ENCODE results near the gene ZNF14. TPM values are rescaled to one million over a fixed set of nuclear protein-coding genes. Genes with fewer than 3 reads are reported as not detected.

The ZNF14 gene
- total RNA-seq, 4 donors from 2014 or later, result 0.97 to 2.1 (median 1.7) TPM

DNA sequence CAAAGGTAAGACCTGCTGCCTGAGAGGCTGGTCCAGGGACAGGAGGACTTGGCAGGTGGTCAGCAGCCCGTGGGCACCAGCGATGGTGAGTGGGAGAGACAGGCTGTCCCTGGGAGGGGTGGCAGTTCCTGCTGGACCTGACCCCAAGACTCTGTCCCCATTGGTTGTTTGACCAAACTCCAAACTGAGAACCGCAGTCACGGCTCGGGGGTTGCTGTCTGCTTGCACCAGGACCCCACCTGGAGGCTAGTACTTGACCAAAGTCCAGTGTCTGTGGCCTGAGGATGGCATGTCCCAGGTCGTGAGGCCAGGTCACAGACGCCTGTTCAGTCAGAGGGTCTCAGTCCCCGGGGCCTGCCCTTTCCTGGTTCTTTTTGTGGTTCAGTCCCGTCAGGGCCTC is 9.9 kb upstream of the ZNF14 start:
- intact Hi-C loops (cut with DNase I; ENCODE audit: low total_unique reads), result no loop called here
- no peak for DNase-seq
- H3K27me3 ChIP-seq, result no peaks in the 10 kb centered on the region
- in situ Hi-C loops (cut with MboI; ENCODE audit: low sequenced_read_pairs in 4 of 4), result no loop called here
- no peak for ATAC-seq
- TF ChIP-seq POLR2A (IDR thresholded peaks at IDR 0.05), result no peak
- TF ChIP-seq, protein P1, sequence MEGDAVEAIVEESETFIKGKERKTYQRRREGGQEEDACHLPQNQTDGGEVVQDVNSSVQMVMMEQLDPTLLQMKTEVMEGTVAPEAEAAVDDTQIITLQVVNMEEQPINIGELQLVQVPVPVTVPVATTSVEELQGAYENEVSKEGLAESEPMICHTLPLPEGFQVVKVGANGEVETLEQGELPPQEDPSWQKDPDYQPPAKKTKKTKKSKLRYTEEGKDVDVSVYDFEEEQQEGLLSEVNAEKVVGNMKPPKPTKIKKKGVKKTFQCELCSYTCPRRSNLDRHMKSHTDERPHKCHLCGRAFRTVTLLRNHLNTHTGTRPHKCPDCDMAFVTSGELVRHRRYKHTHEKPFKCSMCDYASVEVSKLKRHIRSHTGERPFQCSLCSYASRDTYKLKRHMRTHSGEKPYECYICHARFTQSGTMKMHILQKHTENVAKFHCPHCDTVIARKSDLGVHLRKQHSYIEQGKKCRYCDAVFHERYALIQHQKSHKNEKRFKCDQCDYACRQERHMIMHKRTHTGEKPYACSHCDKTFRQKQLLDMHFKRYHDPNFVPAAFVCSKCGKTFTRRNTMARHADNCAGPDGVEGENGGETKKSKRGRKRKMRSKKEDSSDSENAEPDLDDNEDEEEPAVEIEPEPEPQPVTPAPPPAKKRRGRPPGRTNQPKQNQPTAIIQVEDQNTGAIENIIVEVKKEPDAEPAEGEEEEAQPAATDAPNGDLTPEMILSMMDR (IDR thresholded peaks at IDR 0.05 in 4 of 5, conservative IDR thresholded peaks at IDR 0.05 in 1 of 5), result no peak
- no peaks in the 10 kb centered on the region for H3K36me3 ChIP-seq
- no peaks in the 10 kb centered on the region for H3K4me1 ChIP-seq
- no peak overlapping the region for H3K27ac ChIP-seq
- H3K4me3 ChIP-seq, result no peak overlapping the region
- no peaks in the 10 kb centered on the region for H3K9me3 ChIP-seq

DNA sequence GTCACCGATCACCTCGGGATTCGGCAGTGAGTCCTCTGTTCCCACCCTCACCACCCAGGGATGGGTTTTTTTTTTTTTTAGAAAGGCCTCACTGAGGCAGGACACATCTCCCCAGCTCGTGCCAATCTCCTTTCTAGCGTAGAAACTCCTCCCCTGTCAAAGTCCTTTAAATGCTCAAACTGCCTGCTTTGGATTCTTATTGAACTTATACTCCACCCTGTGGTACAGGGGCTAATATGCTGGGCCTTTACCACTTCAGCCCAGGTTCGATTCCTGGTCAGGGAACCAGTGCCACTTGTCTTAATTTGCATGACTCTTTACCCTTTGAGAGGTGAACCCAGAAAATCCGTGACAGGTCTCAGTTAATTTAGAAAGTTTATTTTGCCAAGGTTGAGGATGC is 8.3 kb upstream of the ZNF14 start:
- no peaks in the 10 kb centered on the region for H3K4me1 ChIP-seq
- intact Hi-C loops (cut with DNase I; ENCODE audit: low total_unique reads), result no loop called here

DNA sequence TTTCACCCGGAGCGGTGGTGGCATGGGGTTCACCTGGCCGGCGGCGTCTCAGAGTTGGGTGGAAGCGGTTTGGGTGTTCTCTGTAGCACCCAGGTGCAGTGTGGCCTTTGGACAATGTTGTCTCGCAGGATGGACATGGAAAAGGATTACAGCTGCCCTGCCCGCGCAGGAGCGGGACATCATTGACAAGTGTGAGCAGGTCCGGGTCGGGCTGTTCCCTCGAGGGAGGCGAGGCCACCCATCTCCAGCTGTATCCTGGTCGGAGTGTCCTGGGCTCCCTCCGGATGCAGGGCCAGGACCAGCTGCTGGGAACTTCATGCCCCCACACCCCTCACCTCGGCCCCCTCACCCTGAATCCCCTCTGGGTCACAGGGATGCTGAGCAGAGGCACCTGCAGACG is 7.8 kb upstream of the ZNF14 start:
- H3K36me3 ChIP-seq, result no peaks in the 10 kb centered on the region
- H3K9me3 ChIP-seq, result no peaks in the 10 kb centered on the region
- H3K27ac ChIP-seq, result no peak overlapping the region
- H3K27me3 ChIP-seq, result no peaks in the 10 kb centered on the region
- DNase-seq (no peak), ATAC-seq (no peak)
- no peak for TF ChIP-seq POLR2A (IDR thresholded peaks at IDR 0.05)
- TF ChIP-seq, protein P1 (IDR thresholded peaks at IDR 0.05 in 4 of 5, conservative IDR thresholded peaks at IDR 0.05 in 1 of 5), result no peak
- in situ Hi-C loops (cut with MboI; ENCODE audit: low sequenced_read_pairs in 4 of 4) (no loop called here), intact Hi-C loops (cut with DNase I; ENCODE audit: low total_unique reads) (no loop called here)
- H3K4me1 ChIP-seq, result no peaks in the 10 kb centered on the region
- no peak overlapping the region for H3K4me3 ChIP-seq

More for the DNA sequence above, 8.3 kb upstream of the ZNF14 start:
- no peaks in the 10 kb centered on the region for H3K36me3 ChIP-seq
- in situ Hi-C loops (cut with MboI; ENCODE audit: low sequenced_read_pairs in 4 of 4), result no loop called here
- TF ChIP-seq, protein P1 (IDR thresholded peaks at IDR 0.05 in 4 of 5, conservative IDR thresholded peaks at IDR 0.05 in 1 of 5), result no peak
- TF ChIP-seq POLR2A (IDR thresholded peaks at IDR 0.05), result no peak
- DNase-seq (no peak), ATAC-seq (no peak)
- no peaks in the 10 kb centered on the region for H3K27me3 ChIP-seq
- H3K4me3 ChIP-seq, result no peak overlapping the region
- no peaks in the 10 kb centered on the region for H3K9me3 ChIP-seq
- no peak overlapping the region for H3K27ac ChIP-seq

DNA sequence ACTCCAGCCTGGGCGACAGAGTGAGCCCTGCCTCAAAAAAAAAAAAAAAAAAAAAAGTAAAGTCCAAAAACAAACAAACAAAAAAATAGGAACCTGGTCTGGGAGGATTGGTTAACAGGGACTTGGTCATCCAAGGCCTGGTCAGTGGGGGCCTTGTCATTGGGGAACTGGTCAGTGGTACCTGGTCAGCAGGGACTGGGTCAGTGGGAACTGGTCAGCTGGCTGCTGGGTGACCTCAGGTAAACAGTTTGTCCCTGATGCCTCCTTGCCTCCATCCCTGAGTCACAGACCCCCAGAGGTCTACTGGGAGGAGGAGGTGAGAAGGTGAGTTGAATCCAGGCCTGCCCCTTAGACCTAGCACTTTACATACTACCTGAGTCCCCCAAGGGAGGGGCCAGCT is 5.7 kb upstream of the ZNF14 start:
- intact Hi-C loops (cut with DNase I; ENCODE audit: low total_unique reads) (no loop called here), in situ Hi-C loops (cut with MboI; ENCODE audit: low sequenced_read_pairs in 4 of 4) (no loop called here)
- no peaks in the 10 kb centered on the region for H3K9me3 ChIP-seq
- H3K27me3 ChIP-seq, result no peaks in the 10 kb centered on the region
- DNase-seq (no peak), ATAC-seq (no peak)
- no peaks in the 10 kb centered on the region for H3K4me1 ChIP-seq
- H3K4me3 ChIP-seq, result no peak overlapping the region
- H3K36me3 ChIP-seq, result no peaks in the 10 kb centered on the region
- TF ChIP-seq, protein P1 (IDR thresholded peaks at IDR 0.05 in 4 of 5, conservative IDR thresholded peaks at IDR 0.05 in 1 of 5), result no peak
- no peak for TF ChIP-seq POLR2A (IDR thresholded peaks at IDR 0.05)
- no peak overlapping the region for H3K27ac ChIP-seq

Data from gastrocnemius medialis (tissue), 4 donors.